Naive thymus-derived CD8-positive, alpha-beta T cell (primary cell): ENCODE results near the gene RAB9B. TPM values are rescaled to one million over a fixed set of nuclear protein-coding genes. Genes with fewer than 3 reads are reported as not detected.

ENCODE experiments used
- ATAC-seq, 2 donors: fragments of 150-1000 bp; cut with Tn5 transposase in 1 of 2; sonication (Bioruptor Pico), chemical (Tn5 transposase) in 1 of 2; 1 replicate in 1 of 2; 2 replicates in 1 of 2; pipeline ENCODE4 v1.10.0; 2021; ENCODE audit warnings: mild to moderate bottlenecking in 2 of 2, moderate library complexity in 2 of 2
- POLR2A ChIA-PET: fragments of 350-600 bp; sonication (Branson Sonifier 250); formaldehyde crosslinking; loops from one replicate; lab custom pipeline; 2021; ENCODE audit warnings: antibody characterized with exemption; lab: Charles Lee
- DNase-seq, 10 donors: peaks; one replicate each; pipeline versions ENCODE4 v3.0.0 to v3.0.0-alpha.2; 2020 to 2022
- H3K27ac Mint-ChIP-seq, 10 donors: one replicate each; pipeline ENCODE4 v1.8.0; 2020 to 2022; ENCODE audit warnings: mild to moderate bottlenecking in 10 of 10, mixed read lengths in 10 of 10, moderate library complexity in 4 of 10, inconsistent platforms in 1 of 10
- H3K27me3 Mint-ChIP-seq, 5 donors: one replicate each; pipeline ENCODE4 v1.8.0; 2021 to 2022; ENCODE audit warnings: mixed read lengths in 5 of 5
- H3K36me3 Mint-ChIP-seq, 3 donors: one replicate each; pipeline ENCODE4 v1.8.0; 2020 to 2022; ENCODE audit warnings: mixed read lengths in 3 of 3, mild to moderate bottlenecking in 2 of 3, inconsistent platforms in 1 of 3
- H3K4me1 Mint-ChIP-seq, 4 donors: one replicate each; pipeline ENCODE4 v1.8.0; 2021 to 2022; ENCODE audit warnings: mixed read lengths in 4 of 4
- H3K4me3 Mint-ChIP-seq, 10 donors: one replicate each; pipeline ENCODE4 v1.8.0; 2020 to 2022; ENCODE audit warnings: mild to moderate bottlenecking in 10 of 10, mixed read lengths in 10 of 10, moderate library complexity in 6 of 10, inconsistent platforms in 1 of 10
- H3K9me3 Mint-ChIP-seq, 9 donors: one replicate each; pipeline ENCODE4 v1.8.0; 2020 to 2022; ENCODE audit warnings: mixed read lengths in 9 of 9, mild to moderate bottlenecking in 3 of 9, inconsistent platforms in 1 of 9, moderate library complexity in 1 of 9
- polyA plus RNA-seq, 3 donors: library from polyadenylated mRNA; unstranded; fragments of 300-500 nt; fragmentation: Illumina TruSeq; gene quantifications; one replicate each; pipeline ENCODE4 v1.2.3, GENCODE V29; 2021
- total RNA-seq, 8 experiments: library from RNA in 2 of 8; stranded (reverse) in 2 of 8; gene quantifications; one replicate each; pipeline ENCODE4 v1.2.3 and lab custom pipeline; 2021 to 2026

RAB9B gene
- total and polyA plus RNA-seq, 5 experiments from 2014 or later = 0.14 to 0.69 (median 0.51) TPM; not detected in 1

DNA sequence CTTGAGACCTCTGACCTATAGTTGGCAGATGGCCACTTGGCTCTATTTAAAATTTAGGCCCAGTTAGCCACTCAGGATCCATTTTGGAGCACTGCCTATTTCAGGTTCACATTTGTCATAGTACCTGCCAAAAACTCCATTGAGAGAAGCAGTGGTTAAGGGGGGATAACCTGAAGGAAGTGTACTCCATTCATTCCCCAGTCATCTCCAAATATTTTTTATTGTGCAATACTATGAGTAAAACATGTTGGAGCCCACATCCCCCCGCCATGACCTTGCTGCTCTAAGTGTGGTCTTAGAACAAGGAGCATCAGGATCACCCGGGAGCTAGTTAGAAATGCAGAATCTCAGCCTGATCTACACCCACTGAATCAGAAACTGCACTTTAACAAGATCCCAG, 34.4 kb downstream of the RAB9B start:
- Mint-ChIP-seq H3K27me3 (peaks cover 0 to 2% (median 0%) of the 10 kb centered on the region in 5 donors), H3K36me3 (no peaks in the 10 kb centered on the region), H3K4me1 (peaks cover 0 to 1% (median 0%) of the 10 kb centered on the region in 4 donors), H3K9me3 (no peaks in the 10 kb centered on the region), H3K27ac (no peak overlapping the region), H3K4me3 (no peak overlapping the region)
- DNase-seq = no peak
- POLR2A ChIA-PET = no interaction called here
- ATAC-seq = no peak

DNA sequence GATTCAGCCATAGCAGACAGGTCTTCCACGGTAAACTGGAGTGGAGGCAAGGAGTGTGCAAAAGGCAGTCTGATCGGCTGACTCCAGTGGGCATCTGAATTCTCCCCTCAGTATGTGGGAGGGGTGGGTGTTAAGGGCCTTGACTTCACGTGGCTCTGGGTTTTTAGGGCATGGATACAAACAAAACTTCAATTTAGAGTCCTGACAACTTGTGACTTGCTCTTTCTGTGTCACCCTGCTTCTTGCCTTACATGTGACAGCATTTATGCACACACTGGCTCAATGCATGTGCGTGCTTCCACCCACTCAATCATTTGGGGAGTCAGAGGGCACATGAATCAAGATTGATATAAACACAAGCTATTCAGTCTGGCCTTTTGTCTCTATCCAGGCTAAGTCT, 37.9 kb downstream of the RAB9B start:
- H3K4me1 Mint-ChIP-seq = peaks cover 0 to 3% (median 0%) of the 10 kb centered on the region in 4 donors
- peaks cover 0 to 2% (median 0%) of the 10 kb centered on the region in 5 donors for H3K27me3 Mint-ChIP-seq
- no peak overlapping the region for H3K27ac Mint-ChIP-seq
- H3K9me3 Mint-ChIP-seq = no peaks in the 10 kb centered on the region
- no peaks in the 10 kb centered on the region for H3K36me3 Mint-ChIP-seq
- ATAC-seq (no peak), DNase-seq (no peak)
- H3K4me3 Mint-ChIP-seq = no peak overlapping the region
- POLR2A ChIA-PET = no interaction called here

DNA sequence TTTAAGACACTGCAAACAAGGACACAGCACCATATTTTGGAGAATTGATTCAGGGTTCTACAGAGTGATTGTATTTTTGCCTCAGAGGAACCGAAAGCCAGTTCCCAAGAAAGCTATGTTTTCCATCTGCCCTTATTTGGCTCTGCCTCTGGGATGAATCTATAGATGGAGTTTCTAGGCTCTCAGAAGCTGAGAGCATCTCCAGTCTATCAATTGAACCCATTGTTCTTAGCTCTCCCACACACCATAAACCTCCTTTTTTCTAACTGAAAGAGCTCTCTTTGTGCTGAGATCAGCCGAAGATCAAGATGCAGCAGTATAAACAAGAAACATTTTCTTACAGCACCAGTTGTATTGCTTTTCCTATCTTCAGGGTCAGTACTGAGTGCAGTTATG, 38.5 kb downstream of the RAB9B start:
- Mint-ChIP-seq H3K4me1 (peaks cover 0 to 9% (median 0%) of the 10 kb centered on the region in 4 donors), H3K36me3 (no peaks in the 10 kb centered on the region), H3K9me3 (no peaks in the 10 kb centered on the region), H3K27ac (no peak overlapping the region), H3K27me3 (peaks cover 0 to 2% (median 0%) of the 10 kb centered on the region in 5 donors), H3K4me3 (no peak overlapping the region)
- ATAC-seq (no peak), DNase-seq (no peak)
- POLR2A ChIA-PET = no interaction called here

DNA sequence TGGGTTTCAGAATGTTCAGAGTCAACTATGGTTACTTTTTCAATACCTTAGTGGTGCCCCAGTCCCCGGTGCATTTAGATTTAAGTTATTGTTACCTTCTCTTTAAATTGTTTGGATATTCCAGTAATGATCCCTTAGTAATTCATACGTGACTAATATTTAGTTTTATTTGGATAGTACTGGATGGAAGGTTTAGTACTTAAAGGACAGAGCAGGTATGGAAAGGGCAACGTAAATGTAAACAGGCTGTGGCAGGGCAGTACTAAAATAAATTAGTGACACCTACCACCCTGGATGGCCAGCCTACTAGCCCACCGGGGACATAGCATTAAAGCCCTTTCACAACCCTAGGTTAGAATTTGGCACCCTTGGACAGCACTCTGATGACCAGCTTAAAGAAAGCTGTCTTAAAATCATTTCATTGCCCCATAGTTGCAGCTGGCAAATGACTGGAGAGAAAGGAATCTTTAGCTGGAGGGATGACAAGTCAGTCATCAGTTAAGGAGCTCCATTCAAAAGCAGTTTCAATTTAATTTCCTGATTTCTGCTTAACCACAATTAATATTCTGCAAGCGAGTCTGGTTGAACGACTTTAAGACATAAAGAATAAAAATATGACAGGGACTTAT, 39.0 kb downstream of the RAB9B start:
- Mint-ChIP-seq H3K27me3 (peaks cover 0 to 2% (median 0%) of the 10 kb centered on the region in 5 donors), H3K36me3 (no peaks in the 10 kb centered on the region), H3K9me3 (no peaks in the 10 kb centered on the region), H3K4me3 (no peak overlapping the region), H3K4me1 (peaks cover 0 to 12% (median 0%) of the 10 kb centered on the region in 4 donors), H3K27ac (no peak overlapping the region)
- POLR2A ChIA-PET = no interaction called here
- ATAC-seq = no peak
- DNase-seq = no peak

DNA sequence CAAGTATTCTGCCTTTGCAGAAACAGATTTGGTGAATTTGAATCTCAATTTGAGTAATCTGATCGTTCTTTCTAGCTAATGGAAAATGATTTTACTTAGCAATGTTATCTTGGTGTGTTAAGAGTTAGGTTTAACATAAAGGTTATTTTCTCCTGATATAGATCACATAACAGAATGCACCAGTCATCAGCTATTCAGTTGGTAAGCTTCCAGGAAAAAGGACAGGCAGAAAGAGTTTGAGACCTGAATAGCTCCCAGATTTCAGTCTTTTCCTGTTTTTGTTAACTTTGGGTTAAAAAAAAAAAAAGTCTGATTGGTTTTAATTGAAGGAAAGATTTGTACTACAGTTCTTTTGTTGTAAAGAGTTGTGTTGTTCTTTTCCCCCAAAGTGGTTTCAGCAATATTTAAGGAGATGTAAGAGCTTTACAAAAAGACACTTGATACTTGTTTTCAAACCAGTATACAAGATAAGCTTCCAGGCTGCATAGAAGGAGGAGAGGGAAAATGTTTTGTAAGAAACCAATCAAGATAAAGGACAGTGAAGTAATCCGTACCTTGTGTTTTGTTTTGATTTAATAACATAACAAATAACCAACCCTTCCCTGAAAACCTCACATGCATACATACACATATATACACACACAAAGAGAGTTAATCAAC, 40.1 kb downstream of the RAB9B start:
- Mint-ChIP-seq H3K27ac (no peak overlapping the region), H3K4me1 (peaks cover 0 to 12% (median 0%) of the 10 kb centered on the region in 4 donors), H3K9me3 (no peaks in the 10 kb centered on the region), H3K4me3 (no peak overlapping the region), H3K27me3 (peaks cover 0 to 2% (median 0%) of the 10 kb centered on the region in 5 donors), H3K36me3 (no peaks in the 10 kb centered on the region)
- DNase-seq (no peak), ATAC-seq (no peak)
- POLR2A ChIA-PET = no interaction called here

DNA sequence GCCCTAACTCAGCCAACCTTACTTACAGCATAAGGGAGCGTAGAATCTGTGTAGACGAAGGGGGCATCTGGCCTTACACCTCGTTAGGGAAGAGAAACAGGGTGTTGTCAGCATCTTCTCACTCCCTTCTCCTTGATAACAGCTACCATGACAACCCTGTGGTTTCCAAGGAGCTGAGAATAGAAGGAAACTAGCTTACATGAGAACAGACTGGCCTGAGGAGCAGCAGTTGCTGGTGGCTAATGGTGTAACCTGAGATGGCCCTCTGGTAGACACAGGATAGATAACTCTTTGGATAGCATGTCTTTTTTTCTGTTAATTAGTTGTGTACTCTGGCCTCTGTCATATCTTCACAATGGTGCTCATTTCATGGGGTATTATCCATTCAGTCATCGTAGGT, 40.8 kb downstream of the RAB9B start:
- Mint-ChIP-seq H3K27ac (no peak overlapping the region), H3K9me3 (no peaks in the 10 kb centered on the region), H3K36me3 (no peaks in the 10 kb centered on the region), H3K4me1 (peaks cover 0 to 12% (median 0%) of the 10 kb centered on the region in 4 donors), H3K4me3 (no peak overlapping the region), H3K27me3 (peaks cover 0 to 2% (median 0%) of the 10 kb centered on the region in 5 donors)
- DNase-seq (no peak), ATAC-seq (no peak)
- POLR2A ChIA-PET = no interaction called here

DNA sequence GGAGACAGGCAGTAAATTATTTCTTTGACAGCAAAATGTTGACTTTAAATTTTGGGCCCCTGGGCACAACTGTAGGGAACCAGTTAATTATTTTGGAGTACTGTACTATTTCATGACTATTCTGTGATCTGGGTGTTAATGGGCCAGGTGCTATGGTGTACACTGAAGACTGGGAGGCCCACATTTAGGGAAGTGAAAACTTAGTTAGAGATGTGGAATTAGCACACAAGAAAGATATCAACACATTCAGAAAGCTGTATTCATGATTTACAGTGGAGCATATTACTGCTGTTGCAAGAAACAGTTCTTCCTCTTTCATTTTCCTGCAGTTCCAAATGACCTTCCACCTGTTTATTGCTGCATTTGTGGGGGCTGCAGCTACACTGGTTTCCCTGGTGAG, 43.1 kb downstream of the RAB9B start:
- POLR2A ChIA-PET = no interaction called here
- Mint-ChIP-seq H3K36me3 (no peaks in the 10 kb centered on the region), H3K9me3 (no peaks in the 10 kb centered on the region), H3K4me1 (peaks cover 0 to 12% (median 0%) of the 10 kb centered on the region in 4 donors), H3K27ac (no peak overlapping the region), H3K27me3 (peaks cover 0 to 2% (median 0%) of the 10 kb centered on the region in 5 donors), H3K4me3 (no peak overlapping the region)
- ATAC-seq = no peak
- DNase-seq = no peak

DNA sequence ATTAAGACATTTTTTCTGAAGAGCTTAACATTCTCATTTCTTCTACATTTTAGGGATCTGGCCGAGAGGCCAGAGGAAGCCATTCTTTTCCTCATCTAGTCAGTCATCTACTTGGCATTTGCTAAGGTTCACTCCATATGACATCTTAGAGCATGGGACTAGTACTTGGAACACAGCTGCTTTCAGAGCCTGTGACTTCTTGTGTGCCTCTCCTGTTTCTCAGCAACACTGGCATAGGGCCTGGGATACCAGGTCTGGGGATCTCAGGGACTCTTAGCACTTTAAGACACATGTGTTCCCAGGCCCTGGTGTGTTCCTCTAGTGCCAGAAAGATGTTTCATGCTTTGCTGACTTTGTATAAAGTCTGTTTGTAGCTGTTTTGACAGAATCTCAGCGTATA, 48.1 kb downstream of the RAB9B start:
- H3K36me3 Mint-ChIP-seq = no peaks in the 10 kb centered on the region
- ATAC-seq = no peak
- POLR2A ChIA-PET = no interaction called here
- no peaks in the 10 kb centered on the region for H3K9me3 Mint-ChIP-seq
- H3K27ac Mint-ChIP-seq = no peak overlapping the region
- DNase-seq = no peak
- no peaks in the 10 kb centered on the region for H3K27me3 Mint-ChIP-seq
- H3K4me1 Mint-ChIP-seq = peaks cover 0 to 8% (median 0%) of the 10 kb centered on the region in 4 donors
- H3K4me3 Mint-ChIP-seq = no peak overlapping the region

DNA sequence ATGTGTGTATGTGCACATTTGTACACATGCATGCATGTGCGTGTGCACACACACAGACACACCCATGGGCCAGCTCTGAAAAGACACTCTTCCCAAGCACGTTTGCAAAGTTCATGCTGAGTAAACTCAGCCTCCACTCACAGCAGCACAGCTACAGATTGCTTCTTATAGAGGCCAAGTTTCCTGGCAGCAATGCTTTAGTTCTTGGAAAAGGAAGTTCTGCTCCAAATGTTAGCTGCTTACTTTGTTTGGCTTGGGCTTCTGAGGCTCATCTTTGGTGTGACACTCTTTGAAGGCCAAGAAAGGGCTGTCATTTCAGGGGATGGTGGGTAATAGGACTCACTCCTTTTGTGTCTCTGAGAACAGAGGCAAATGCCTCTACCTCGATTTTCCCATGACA, 48.9 kb downstream of the RAB9B start:
- H3K36me3 Mint-ChIP-seq = no peaks in the 10 kb centered on the region
- no peak overlapping the region for H3K4me3 Mint-ChIP-seq
- H3K27ac Mint-ChIP-seq = no peak overlapping the region
- POLR2A ChIA-PET = no interaction called here
- H3K9me3 Mint-ChIP-seq = no peaks in the 10 kb centered on the region
- ATAC-seq (no peak), DNase-seq (no peak)
- peaks cover 0 to 4% (median 0%) of the 10 kb centered on the region in 5 donors for H3K27me3 Mint-ChIP-seq
- peaks cover 0 to 1% (median 0%) of the 10 kb centered on the region in 4 donors for H3K4me1 Mint-ChIP-seq

DNA sequence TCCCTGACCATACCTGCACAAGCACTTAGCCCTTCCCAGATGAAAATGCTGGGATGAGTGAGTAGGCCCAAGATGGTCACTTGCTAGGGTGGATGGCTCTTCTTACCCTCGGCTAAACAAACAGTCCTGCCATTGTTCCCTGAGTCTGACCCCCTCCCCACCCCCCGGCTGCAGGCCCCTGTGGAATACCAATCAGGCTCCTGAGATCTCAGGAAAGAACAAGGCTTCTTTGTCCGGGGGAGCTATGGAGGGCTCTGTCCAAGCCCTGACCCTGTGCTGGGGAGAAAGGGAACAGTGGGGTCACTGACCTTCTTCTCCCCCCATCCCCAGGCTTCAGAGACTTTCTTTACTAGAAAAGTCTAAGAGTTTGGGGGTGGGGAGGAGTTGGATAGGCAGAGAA, 49.4 kb downstream of the RAB9B start:
- Mint-ChIP-seq H3K4me1 (no peaks in the 10 kb centered on the region), H3K36me3 (no peaks in the 10 kb centered on the region), H3K9me3 (no peaks in the 10 kb centered on the region), H3K27ac (no peak overlapping the region), H3K4me3 (no peak overlapping the region), H3K27me3 (peaks cover 0 to 9% (median 0%) of the 10 kb centered on the region in 5 donors)
- POLR2A ChIA-PET = no interaction called here
- no peak for ATAC-seq
- no peak for DNase-seq

DNA sequence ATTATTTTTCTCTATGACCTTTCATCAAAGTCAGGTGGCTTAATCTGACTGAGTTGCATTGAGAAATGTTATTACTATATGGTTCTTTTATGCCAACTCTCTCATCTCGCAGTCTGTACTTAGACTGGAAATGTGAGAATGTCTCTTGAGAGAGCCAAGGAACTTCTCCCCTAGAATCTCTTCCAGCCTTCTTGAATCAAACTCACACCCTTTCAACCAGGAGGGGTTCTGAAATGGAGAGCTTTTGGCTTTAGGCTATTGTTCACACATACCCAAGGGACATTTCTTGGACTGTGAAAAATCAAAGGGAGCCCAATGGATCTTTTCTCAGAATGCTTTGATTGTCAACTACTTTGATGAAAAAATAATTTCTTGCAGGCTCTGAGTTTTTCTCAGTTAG, 50.4 kb downstream of the RAB9B start:
- Mint-ChIP-seq H3K36me3 (no peaks in the 10 kb centered on the region), H3K9me3 (no peaks in the 10 kb centered on the region), H3K27me3 (peaks cover 0 to 9% (median 0%) of the 10 kb centered on the region in 5 donors), H3K4me1 (no peaks in the 10 kb centered on the region), H3K27ac (no peak overlapping the region), H3K4me3 (no peak overlapping the region)
- DNase-seq = no peak
- POLR2A ChIA-PET = no interaction called here
- no peak for ATAC-seq

DNA sequence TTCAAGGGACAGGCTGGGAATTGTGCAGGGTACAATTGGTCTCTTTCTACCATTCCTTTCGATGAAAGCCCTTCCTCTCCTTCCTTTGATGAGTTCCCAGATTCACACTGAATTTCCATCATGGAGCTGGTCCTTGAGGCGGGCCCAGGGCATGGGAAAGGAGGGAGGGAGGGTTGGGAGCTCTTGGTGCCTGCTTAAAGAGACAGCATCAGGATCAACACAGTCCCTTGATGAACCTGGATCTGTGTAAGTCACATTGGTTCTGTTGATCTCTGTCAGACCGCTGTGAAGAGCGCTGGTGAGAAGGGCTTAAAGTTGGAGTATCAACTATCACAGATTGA, 51.0 kb downstream of the RAB9B start:
- Mint-ChIP-seq H3K4me3 (no peak overlapping the region), H3K27me3 (peaks cover 0 to 9% (median 0%) of the 10 kb centered on the region in 5 donors), H3K4me1 (no peaks in the 10 kb centered on the region), H3K9me3 (no peaks in the 10 kb centered on the region), H3K27ac (no peak overlapping the region), H3K36me3 (no peaks in the 10 kb centered on the region)
- DNase-seq (no peak), ATAC-seq (no peak)
- POLR2A ChIA-PET = no interaction called here

DNA sequence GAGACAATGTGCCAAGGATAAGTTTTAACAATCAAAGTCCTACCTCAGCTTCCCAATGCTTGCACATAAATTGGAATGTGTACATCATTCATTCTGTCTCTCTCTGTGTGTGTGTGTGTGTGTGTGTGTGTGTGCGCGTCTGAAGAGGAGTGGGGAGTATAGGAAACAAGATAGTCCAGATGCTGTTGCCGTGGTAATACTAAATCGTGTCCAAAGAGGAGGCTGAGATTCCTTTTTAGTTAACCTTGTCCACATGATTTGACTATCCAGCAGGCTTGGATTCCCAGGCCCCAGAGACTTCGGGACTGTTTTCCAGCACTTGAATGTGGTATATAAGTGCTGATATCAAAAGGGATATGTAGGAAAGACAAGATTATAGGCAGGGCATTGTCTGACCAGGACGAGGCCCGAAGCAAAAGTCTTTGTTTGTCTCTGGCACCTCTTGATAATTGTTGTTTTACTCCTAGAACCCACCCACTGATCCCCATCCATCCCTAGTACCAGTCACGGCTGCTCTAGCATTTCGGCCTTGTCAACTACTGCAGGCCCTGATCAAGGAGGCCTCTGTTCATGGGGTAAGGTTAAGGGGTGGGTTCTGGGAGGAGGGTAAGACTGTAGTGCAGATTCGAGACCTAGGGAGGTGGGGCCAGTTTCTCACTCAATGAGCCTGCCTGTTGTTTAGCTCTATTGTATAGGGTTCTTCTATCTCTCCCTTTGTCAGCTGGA, 51.6 kb downstream of the RAB9B start:
- no peak overlapping the region for H3K27ac Mint-ChIP-seq
- no peak for ATAC-seq
- POLR2A ChIA-PET = no interaction called here

More for the DNA sequence above, 51.6 kb downstream of the RAB9B start:
- DNase-seq = no peak
- H3K4me1 Mint-ChIP-seq = no peaks in the 10 kb centered on the region
- H3K27me3 Mint-ChIP-seq = peaks cover 0 to 9% (median 0%) of the 10 kb centered on the region in 5 donors
- no peaks in the 10 kb centered on the region for H3K36me3 Mint-ChIP-seq
- H3K9me3 Mint-ChIP-seq = no peaks in the 10 kb centered on the region
- H3K4me3 Mint-ChIP-seq = no peak overlapping the region
